K562 (cell line): ENCODE results near the gene AANAT. TPM values are rescaled to one million over a fixed set of nuclear protein-coding genes. Genes with fewer than 3 reads are reported as not detected.

ENCODE experiments used
- ATAC-seq: fragments of 200-7000 bp; cut with Tn5 transposase; 3 replicates; pipeline ENCODE4 v1.9.1; 2020; ENCODE audit warnings: moderate library complexity
- BruUV-seq: library from RNA; stranded (reverse); fragments of 400-500 nt; replicated peaks from 2 replicates; lab custom pipeline; 2021; lab: Mats Ljungman, UMichigan
- CTCF ChIA-PET: fragments of 300-600 bp; formaldehyde crosslinking; extraction: SDS; loops from one replicate; lab custom pipeline; 2021; ENCODE audit warnings: low intra/inter-chr PET ratio; lab: Yijun Ruan, JAX
- POLR2A ChIA-PET: fragments of 300-600, 350-650 bp; sonication (Branson Sonifier 250); formaldehyde crosslinking; extraction: SDS; loops from one replicate; lab custom pipeline; 2021; ENCODE audit warnings: antibody characterized with exemption, inconsistent platforms; lab: Yijun Ruan, JAX
- DNase-seq, 4 experiments: peaks; one replicate each; pipeline versions ENCODE4 v3.0.0 to v3.0.0-alpha.2; 2011 to 2018; ENCODE audit warnings: low spot score in 3 of 4, mixed read lengths in 3 of 4; ENCODE audit errors: extremely low read depth in 1 of 4
- FAIRE-seq: peaks from 2 replicates; lab custom pipeline; 2011; peaks lifted over from hg19 to GRCh38; lab: Jason Lieb, UNC
- H2AFZ ChIP-seq: 2 replicates; pipeline ENCODE4 v1.6.0; 2011; ENCODE audit warnings: low read depth, low read length, control low read depth, inconsistent platforms
- H3K27ac ChIP-seq: fragments of 200-600 bp; 3 replicates; pipeline ENCODE4 v1.8.0; 2011; ENCODE audit warnings: low read depth, mild to moderate bottlenecking, control low read depth, inconsistent platforms, low read length, moderate library complexity, mixed read lengths; ENCODE audit errors: extremely low read depth
- H3K27me3 ChIP-seq, 2 experiments: fragments of 300-600 bp in 1 of 2; 2 replicates in 1 of 2; 3 replicates in 1 of 2; pipeline versions ENCODE4 v1.6.0 to v1.8.0; 2011; ENCODE audit warnings: inconsistent platforms in 2 of 2, low read length in 2 of 2, mild to moderate bottlenecking in 1 of 2, mixed read lengths in 1 of 2, moderate library complexity in 1 of 2; ENCODE audit not compliant: control insufficient read depth in 2 of 2, insufficient read depth in 2 of 2
- H3K36me3 ChIP-seq: fragments of 300-600 bp; 3 replicates; pipeline ENCODE4 v1.8.0; 2011; ENCODE audit warnings: mild to moderate bottlenecking, low read length, inconsistent platforms; ENCODE audit not compliant: control insufficient read depth, insufficient read depth
- H3K4me1 ChIP-seq, 2 experiments: fragments of 200-600 bp in 1 of 2; replicated peaks in 1 of 2; 2 replicates in 1 of 2; 3 replicates in 1 of 2; pipeline versions ENCODE4 v1.5.1 to v1.8.0; 2011; ENCODE audit warnings: inconsistent platforms in 2 of 2, low read length in 2 of 2, mild to moderate bottlenecking in 1 of 2, mixed read lengths in 1 of 2, moderate library complexity in 1 of 2; ENCODE audit not compliant: control insufficient read depth in 2 of 2, insufficient read depth in 2 of 2
- H3K4me2 ChIP-seq: 2 replicates; pipeline ENCODE4 v1.6.1; 2011; ENCODE audit warnings: low read length, control low read depth, inconsistent platforms, mixed read lengths; ENCODE audit not compliant: insufficient read depth
- H3K4me3 ChIP-seq: fragments of 200-600 bp; sonication (generic), shearing (Covaris generic); 2 replicates; pipeline ENCODE4 v1.5.1; 2016; ENCODE audit warnings: control low read depth, inconsistent platforms
- H3K79me2 ChIP-seq: fragments of 200-600 bp; 3 replicates; pipeline ENCODE4 v1.8.0; 2011; ENCODE audit warnings: low read length, inconsistent platforms; ENCODE audit not compliant: control insufficient read depth, insufficient read depth
- H3K9ac ChIP-seq, 2 experiments: 2 replicates each; pipeline versions ENCODE4 v1.6.0 to v1.6.1; 2011; ENCODE audit warnings: low read depth in 2 of 2, low read length in 2 of 2, control low read depth in 1 of 2, inconsistent platforms in 1 of 2, mild to moderate bottlenecking in 1 of 2, mixed read lengths in 1 of 2; ENCODE audit not compliant: insufficient read depth in 1 of 2
- H3K9me1 ChIP-seq: one replicate; pipeline ENCODE4 v1.6.0; 2011; ENCODE audit warnings: inconsistent platforms, mild to moderate bottlenecking, low read length, moderate library complexity; ENCODE audit not compliant: control insufficient read depth, insufficient read depth
- H3K9me3 ChIP-seq: replicated peaks from 2 replicates; pipeline ENCODE4 v1.5.1; 2011; ENCODE audit warnings: low read depth, low read length, inconsistent platforms; ENCODE audit not compliant: control insufficient read depth, insufficient read depth
- H4K20me1 ChIP-seq: replicated peaks from 2 replicates; pipeline ENCODE4 v1.6.1; 2011; ENCODE audit warnings: low read length, inconsistent platforms, mixed read lengths; ENCODE audit not compliant: control insufficient read depth, insufficient read depth
- CAMTA2 ChIP-seq: fragments of 250-450 bp; sonication (Bioruptor Pico); conservative IDR thresholded peaks from 2 replicates; pipeline ENCODE4 v1.5.1; 2022
- ELK3 ChIP-seq: fragments of 450-650 bp; formaldehyde crosslinking; IDR thresholded peaks from 2 replicates; pipeline ENCODE4 v1.4.0; 2020; ENCODE audit warnings: mild to moderate bottlenecking
- MCM3 ChIP-seq: fragments of 450-650 bp; IDR thresholded peaks from 2 replicates; pipeline ENCODE4 v1.6.1; 2016
- TSC22D4 ChIP-seq: fragments of 450-650 bp; IDR thresholded peaks from 2 replicates; pipeline ENCODE4 v1.6.1; 2016; ENCODE audit warnings: missing genetic modification characterization, missing biosample characterization, control low read depth
- UBTF ChIP-seq, 2 experiments: IDR thresholded peaks; 2 replicates each; pipeline ENCODE4 v1.6.1; 2012; ENCODE audit warnings: improper control_type of control experiment in 2 of 2, low read depth in 2 of 2, low read length in 2 of 2, borderline replicate concordance in 1 of 2
- ZFP91 ChIP-seq: sonication (generic); formaldehyde crosslinking; IDR thresholded peaks from 2 replicates; pipeline ENCODE4 v1.8.0; 2022; ENCODE audit warnings: mild to moderate bottlenecking, missing genetic modification reagents
- WGBS: fragments of 100-300 bp; shearing (Covaris generic); methylation state at CpG from one replicate; pipeline ENCODE4 v1.1.6; 2016; ENCODE audit warnings: low coverage, mixed read lengths; ENCODE audit not compliant: insufficient coverage; ENCODE audit errors: missing lambda C conversion rate; 5-methylcytosine and 5-hydroxymethylcytosine counted together
- in situ Hi-C: fragments of 300-500 bp; cut with MboI; formaldehyde crosslinking; loops from 4 replicates; pipeline ENCODE4 v1.15.0; 2018; ENCODE audit warnings: inconsistent platforms, mixed read lengths
- intact Hi-C: fragments of 100-400 bp; cut with micrococcal nuclease; formaldehyde crosslinking; loops from 2 replicates; pipeline ENCODE4 v1.14.2; 2022
- polyA plus RNA-seq, 8 experiments: library from polyadenylated mRNA; depleted of rRNA in 4 of 8; stranded (reverse) in 5 of 8; unstranded in 3 of 8; fragments of >200 nt; fragmentation: Nextera tagmentation in 2 of 8; fragmentation: Illumina TruSeq in 1 of 8; extraction: Ambion mirVana in 2 of 8; extraction: Trizol in 1 of 8; gene quantifications; 2 replicates each; pipeline versions ENCODE4 v1.2.1 to v1.2.3, GENCODE V29; 2011 to 2014; ENCODE audit warnings: inconsistent platforms in 1 of 8, missing spikeins in 1 of 8
- total RNA-seq, 7 experiments: library from RNA; depleted of rRNA in 6 of 7; stranded (reverse); fragments of >200 nt in 6 of 7; fragmentation: Illumina TruSeq in 2 of 7; extraction: Trizol in 2 of 7; gene quantifications; 2 replicates each; pipeline versions ENCODE4 v1.2.1 to v1.2.3, GENCODE V29; 2011 to 2021; ENCODE audit warnings: low replicate concordance in 1 of 7

The AANAT gene
- total and polyA plus RNA-seq, 9 of the 15 experiments (the other 6 are each of a cell fraction or from before 2014, with no cell fraction given), result not detected

- Histone ChIP-seq H3K4me2 (no peak overlapping the region), H3K4me3 (no peak overlapping the region), H3K36me3 (no peaks in the 10 kb centered on the region), H4K20me1 (peaks cover 10% of the 10 kb centered on the region; the same call in 1 of the 2 replicates), H2AFZ (no peak overlapping the region), H3K9me1 (peaks cover 4% of the 10 kb centered on the region), H3K4me1 (peaks cover 16 to 44% of the 10 kb centered on the region in 2 experiments; a peak in 4 of 5 replicates), H3K79me2 (no peaks in the 10 kb centered on the region), H3K27ac (no peak overlapping the region), H3K27me3 (peaks cover 0 to 7% of the 10 kb centered on the region in 2 experiments; a peak in 2 of 5 replicates), H3K9ac (peak overlapping the region in 1 of 2 experiments; percentile 41; a peak in 2 of 4 replicates), H3K9me3 (no peaks in the 10 kb centered on the region)
- in situ Hi-C loops (no loop called here), intact Hi-C loops (no loop called here)
- no TSS peak for BruUV-seq
- TF ChIP-seq ZFP91 (CRISPR knock-in tag) (0 out of 2 replicates have a peak, but pooled peaks have one; percentile 30), MCM3 (peak; percentile 46; the same call in 1 of the 2 replicates), TSC22D4 (tag) (no peak), ELK3 (CRISPR knock-in tag) (no peak), CAMTA2 (CRISPR knock-in tag) (no peak), UBTF (IDR thresholded peaks at IDR 0.05; ENCODE audit: borderline replicate concordance in 1 of 2, low read depth in 2 of 2, low read length in 2 of 2) (no peak)
- ATAC-seq (no peak), DNase-seq (no peak), FAIRE-seq (peak; percentile 82)
- 45% methylated on average over 31 of the region's 31 CpGs for whole genome bisulfite sequencing
- ChIA-PET POLR2A (interaction anchor here (0.6 to 1.8 kb wide), 4 partner anchors 8 to 25 kb away, joined by 4 to 7 read pairs (median 5); no protein-coding TSS in a partner anchor), CTCF (no interaction called here)
Measured at GRCh38 chr17:76497979-76498875, 30.8 kb downstream of the AANAT start.
